ENCODE results near the gene PRXL2A. TPM values are rescaled to one million over a fixed set of nuclear protein-coding genes. Genes with fewer than 3 reads are reported as not detected.

Gene PRXL2A
- total RNA-seq, 1 donor from 2014 or later = 29.9 TPM

DNA sequence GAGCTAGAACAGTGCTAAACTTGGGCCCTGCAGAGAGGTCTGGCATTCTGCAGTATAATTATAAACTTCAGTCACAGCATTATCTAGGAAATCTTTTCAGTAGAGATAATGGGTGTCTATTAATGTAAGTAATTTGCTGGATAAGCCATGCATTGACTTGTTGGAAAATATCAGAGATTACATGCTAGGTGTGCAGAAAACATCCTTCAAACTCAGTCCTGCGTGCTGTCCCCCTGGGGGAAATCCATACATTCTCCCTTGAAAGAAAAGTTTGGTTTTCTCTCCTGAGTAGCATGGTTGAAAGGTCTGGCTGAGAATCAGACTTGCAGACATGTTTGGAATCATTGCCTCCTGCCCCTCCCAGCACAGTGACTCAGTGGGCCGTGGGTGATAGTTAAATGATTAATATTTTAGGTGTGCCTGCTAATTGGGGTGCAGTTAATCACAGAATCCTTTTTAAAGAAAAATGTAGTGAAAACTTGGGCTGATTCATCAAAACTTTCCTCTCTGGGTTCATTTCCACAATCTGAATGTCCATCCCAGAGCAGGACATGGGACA is 13.9 kb upstream of the PRXL2A start:
- Histone ChIP-seq H3K27ac (ENCODE audit: low read depth, low read length) (no peak overlapping the region), H2AFZ (ENCODE audit: low read depth, low read length) (no peak overlapping the region), H3K9ac (ENCODE audit: low read length) (no peak overlapping the region), H3K4me2 (ENCODE audit: low read length) (no peak overlapping the region), H4K20me1 (ENCODE audit: insufficient read depth, low read length) (no peaks in the 10 kb centered on the region), H3K4me3 (ENCODE audit: insufficient read depth, low read depth, low read length) (no peak overlapping the region), H3K27me3 (ENCODE audit: insufficient read depth, low read length) (peaks cover 3% of the 10 kb centered on the region), H3K4me1 (ENCODE audit: insufficient read depth, low read length) (no peaks in the 10 kb centered on the region), H3K36me3 (ENCODE audit: insufficient read depth, low read length) (no peaks in the 10 kb centered on the region), H3K79me2 (ENCODE audit: insufficient read depth, low read length) (no peaks in the 10 kb centered on the region), H3K9me3 (ENCODE audit: insufficient read depth, low read depth, low read length) (no peaks in the 10 kb centered on the region)
- Mint-ChIP-seq H3K9me3 (ENCODE audit: unreplicated experiment) (peaks cover 3% of the 10 kb centered on the region), H3K4me3 (ENCODE audit: unreplicated experiment) (no peak overlapping the region), H3K27ac (ENCODE audit: unreplicated experiment) (no peak overlapping the region), H3K36me3 (ENCODE audit: low read depth, unreplicated experiment) (no peaks in the 10 kb centered on the region), H3K4me1 (ENCODE audit: low read depth, unreplicated experiment) (no peaks in the 10 kb centered on the region), H3K27me3 (ENCODE audit: low read depth, unreplicated experiment) (peaks cover 17% of the 10 kb centered on the region)
- DNase-seq (ENCODE audit: low read depth) = no peak
- FAIRE-seq = no peak
- TF ChIP-seq, protein P1, sequence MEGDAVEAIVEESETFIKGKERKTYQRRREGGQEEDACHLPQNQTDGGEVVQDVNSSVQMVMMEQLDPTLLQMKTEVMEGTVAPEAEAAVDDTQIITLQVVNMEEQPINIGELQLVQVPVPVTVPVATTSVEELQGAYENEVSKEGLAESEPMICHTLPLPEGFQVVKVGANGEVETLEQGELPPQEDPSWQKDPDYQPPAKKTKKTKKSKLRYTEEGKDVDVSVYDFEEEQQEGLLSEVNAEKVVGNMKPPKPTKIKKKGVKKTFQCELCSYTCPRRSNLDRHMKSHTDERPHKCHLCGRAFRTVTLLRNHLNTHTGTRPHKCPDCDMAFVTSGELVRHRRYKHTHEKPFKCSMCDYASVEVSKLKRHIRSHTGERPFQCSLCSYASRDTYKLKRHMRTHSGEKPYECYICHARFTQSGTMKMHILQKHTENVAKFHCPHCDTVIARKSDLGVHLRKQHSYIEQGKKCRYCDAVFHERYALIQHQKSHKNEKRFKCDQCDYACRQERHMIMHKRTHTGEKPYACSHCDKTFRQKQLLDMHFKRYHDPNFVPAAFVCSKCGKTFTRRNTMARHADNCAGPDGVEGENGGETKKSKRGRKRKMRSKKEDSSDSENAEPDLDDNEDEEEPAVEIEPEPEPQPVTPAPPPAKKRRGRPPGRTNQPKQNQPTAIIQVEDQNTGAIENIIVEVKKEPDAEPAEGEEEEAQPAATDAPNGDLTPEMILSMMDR (IDR thresholded peaks at IDR 0.05; ENCODE audit: insufficient read depth, low read depth, low read length) = no peak
- TF ChIP-seq EZH2 (IDR thresholded peaks at IDR 0.05; ENCODE audit: insufficient read depth, low read length) = no peak

DNA sequence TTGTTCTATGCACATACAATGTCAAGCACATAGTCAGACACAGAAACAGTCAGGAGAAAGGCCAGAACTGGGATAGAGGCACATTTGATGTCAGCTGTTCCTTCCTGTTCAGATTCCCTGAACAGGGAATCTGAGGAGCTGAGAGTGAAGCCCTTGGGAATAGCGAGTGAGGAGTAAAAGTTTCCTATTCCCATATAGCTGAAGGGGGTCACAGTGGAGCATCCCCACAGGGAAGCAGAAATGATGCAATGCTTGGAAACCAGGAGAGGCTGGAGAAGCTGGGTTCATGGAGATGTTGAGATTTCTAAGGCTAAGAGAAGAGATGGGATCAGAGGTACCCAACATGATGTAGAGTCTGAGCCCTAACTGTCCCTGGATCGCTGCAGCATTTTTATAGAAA is 11.3 kb upstream of the PRXL2A start:
- no peak for FAIRE-seq
- H3K4me1 ChIP-seq (ENCODE audit: insufficient read depth, low read length) = no peaks in the 10 kb centered on the region
- H3K79me2 ChIP-seq (ENCODE audit: insufficient read depth, low read length) = no peaks in the 10 kb centered on the region
- Mint-ChIP-seq H3K9me3 (ENCODE audit: unreplicated experiment) (no peaks in the 10 kb centered on the region), H3K27ac (ENCODE audit: unreplicated experiment) (no peak overlapping the region), H3K4me3 (ENCODE audit: unreplicated experiment) (no peak overlapping the region), H3K36me3 (ENCODE audit: low read depth, unreplicated experiment) (no peaks in the 10 kb centered on the region), H3K27me3 (ENCODE audit: low read depth, unreplicated experiment) (peaks cover 9% of the 10 kb centered on the region), H3K4me1 (ENCODE audit: low read depth, unreplicated experiment) (no peaks in the 10 kb centered on the region)
- H3K9ac ChIP-seq (ENCODE audit: low read length) = no peak overlapping the region
- H4K20me1 ChIP-seq (ENCODE audit: insufficient read depth, low read length) = no peaks in the 10 kb centered on the region
- no peak for DNase-seq (ENCODE audit: low read depth)
- no peaks in the 10 kb centered on the region for H3K9me3 ChIP-seq (ENCODE audit: insufficient read depth, low read depth, low read length)
- TF ChIP-seq, protein P1 (IDR thresholded peaks at IDR 0.05; ENCODE audit: insufficient read depth, low read depth, low read length) = no peak
- no peak for TF ChIP-seq EZH2 (IDR thresholded peaks at IDR 0.05; ENCODE audit: insufficient read depth, low read length)
- no peak overlapping the region for H3K4me2 ChIP-seq (ENCODE audit: low read length)
- no peak overlapping the region for H3K4me3 ChIP-seq (ENCODE audit: insufficient read depth, low read depth, low read length)
- peaks cover 3% of the 10 kb centered on the region for H3K27me3 ChIP-seq (ENCODE audit: insufficient read depth, low read length)
- no peak overlapping the region for H3K27ac ChIP-seq (ENCODE audit: low read depth, low read length)
- no peak overlapping the region for H2AFZ ChIP-seq (ENCODE audit: low read depth, low read length)
- no peaks in the 10 kb centered on the region for H3K36me3 ChIP-seq (ENCODE audit: insufficient read depth, low read length)

DNA sequence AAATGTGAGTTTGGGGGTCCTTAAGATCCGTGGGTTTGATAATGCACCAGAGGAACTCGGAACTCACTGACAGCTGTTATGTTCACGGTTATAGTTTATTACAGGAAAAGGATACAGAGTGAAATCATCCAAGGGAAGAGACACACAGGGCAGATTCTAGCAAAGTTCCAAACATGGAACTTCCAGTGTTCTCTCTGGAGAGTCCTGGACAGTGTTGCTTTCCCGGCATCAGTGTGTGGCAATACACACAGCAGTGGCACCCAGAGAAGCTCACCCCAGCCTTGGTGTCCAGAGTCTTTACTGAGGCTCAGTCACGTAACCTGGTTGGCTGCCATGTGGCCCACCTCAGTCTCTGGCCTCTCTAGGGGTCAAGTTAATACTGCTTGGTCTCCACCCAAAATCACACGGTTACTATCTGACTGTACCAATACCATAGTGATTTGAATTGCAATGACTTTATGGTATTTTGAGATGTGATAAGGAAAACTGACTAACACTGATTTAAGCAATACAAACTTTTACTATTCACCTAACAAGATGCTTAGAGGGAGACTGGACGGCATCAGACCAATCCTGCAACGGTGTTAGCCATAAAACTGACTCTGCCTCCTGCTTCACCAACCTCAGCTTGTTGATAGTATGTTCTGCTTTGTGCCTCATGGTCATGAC is 8.1 kb upstream of the PRXL2A start:
- Histone ChIP-seq H3K4me1 (ENCODE audit: insufficient read depth, low read length) (no peaks in the 10 kb centered on the region), H2AFZ (ENCODE audit: low read depth, low read length) (no peak overlapping the region), H3K4me2 (ENCODE audit: low read length) (no peak overlapping the region), H3K9ac (ENCODE audit: low read length) (no peak overlapping the region), H3K4me3 (ENCODE audit: insufficient read depth, low read depth, low read length) (no peak overlapping the region), H3K36me3 (ENCODE audit: insufficient read depth, low read length) (no peaks in the 10 kb centered on the region), H3K9me3 (ENCODE audit: insufficient read depth, low read depth, low read length) (no peaks in the 10 kb centered on the region), H4K20me1 (ENCODE audit: insufficient read depth, low read length) (no peaks in the 10 kb centered on the region), H3K27ac (ENCODE audit: low read depth, low read length) (no peak overlapping the region), H3K27me3 (ENCODE audit: insufficient read depth, low read length) (peaks cover 3% of the 10 kb centered on the region), H3K79me2 (ENCODE audit: insufficient read depth, low read length) (no peaks in the 10 kb centered on the region)
- Mint-ChIP-seq H3K4me3 (ENCODE audit: unreplicated experiment) (no peak overlapping the region), H3K4me1 (ENCODE audit: low read depth, unreplicated experiment) (no peaks in the 10 kb centered on the region), H3K27me3 (ENCODE audit: low read depth, unreplicated experiment) (peaks cover 8% of the 10 kb centered on the region), H3K9me3 (ENCODE audit: unreplicated experiment) (no peaks in the 10 kb centered on the region), H3K27ac (ENCODE audit: unreplicated experiment) (no peak overlapping the region), H3K36me3 (ENCODE audit: low read depth, unreplicated experiment) (no peaks in the 10 kb centered on the region)
- DNase-seq (ENCODE audit: low read depth) (no peak), FAIRE-seq (no peak)
- TF ChIP-seq, protein P1 (IDR thresholded peaks at IDR 0.05; ENCODE audit: insufficient read depth, low read depth, low read length) = no peak
- no peak for TF ChIP-seq EZH2 (IDR thresholded peaks at IDR 0.05; ENCODE audit: insufficient read depth, low read length)
